ACHN (cell line): ENCODE measurements around the gene OTUD7B.

Source experiments
- DNase-seq: peaks from one replicate; pipeline ENCODE4 v3.0.0-alpha.2; 2015
- in situ Hi-C: cut with HindIII; loops from 2 replicates; pipeline ENCODE4 v1.10.0; 2017; ENCODE audit warnings: low sequenced_read_pairs, low pct_ligation_motif_present, low pct_unique_long_range_greater_than_20kb

The OTUD7B gene

DNA sequence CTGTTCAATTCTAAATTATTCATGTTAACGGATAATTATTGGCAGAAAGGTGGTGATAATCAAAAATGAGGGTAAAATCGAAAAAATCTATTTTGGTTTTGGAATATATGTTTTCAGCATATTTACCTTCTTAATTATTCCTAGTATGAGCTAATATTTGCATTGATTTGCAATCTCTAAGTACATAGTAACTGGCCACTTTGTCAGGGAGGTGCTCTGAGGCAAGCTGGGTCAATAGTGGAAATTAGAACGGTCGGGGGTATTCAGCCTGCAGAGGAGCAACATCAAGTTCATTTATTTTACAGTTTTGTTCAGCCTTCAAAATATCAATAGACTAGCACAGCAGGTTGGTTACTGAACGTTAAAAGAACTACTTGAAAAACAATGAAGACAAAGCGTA lies 1.8 kb downstream of the OTUD7B start:
- in situ Hi-C loops = no loop called here
- DNase-seq = no peak

DNA sequence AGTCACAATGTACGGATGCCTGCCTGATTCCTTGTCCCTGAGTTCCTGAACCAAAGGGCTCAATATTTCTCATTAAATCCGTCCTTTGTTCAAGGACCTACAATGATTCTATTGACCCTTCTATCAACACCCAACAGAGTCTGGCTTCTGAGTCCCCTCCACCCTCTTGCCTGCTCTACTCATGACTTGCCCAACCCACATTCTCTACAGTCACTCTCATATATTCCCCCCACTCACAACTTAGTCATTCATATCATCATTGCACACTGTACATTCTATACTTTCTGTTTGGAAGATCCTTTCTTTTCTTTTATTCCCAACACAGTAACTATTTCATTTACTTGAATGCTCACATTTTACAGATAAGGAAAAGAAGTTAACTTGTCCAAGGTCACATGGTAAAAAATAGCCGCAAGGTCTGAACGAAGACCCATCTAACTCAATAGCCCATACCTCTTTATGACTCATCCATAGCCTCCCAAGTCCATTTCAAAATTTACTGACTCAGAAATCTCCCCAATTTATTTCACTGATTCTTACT lies 3.6 kb downstream of the OTUD7B start:
- DNase-seq = no peak
- in situ Hi-C loops = no loop called here

DNA sequence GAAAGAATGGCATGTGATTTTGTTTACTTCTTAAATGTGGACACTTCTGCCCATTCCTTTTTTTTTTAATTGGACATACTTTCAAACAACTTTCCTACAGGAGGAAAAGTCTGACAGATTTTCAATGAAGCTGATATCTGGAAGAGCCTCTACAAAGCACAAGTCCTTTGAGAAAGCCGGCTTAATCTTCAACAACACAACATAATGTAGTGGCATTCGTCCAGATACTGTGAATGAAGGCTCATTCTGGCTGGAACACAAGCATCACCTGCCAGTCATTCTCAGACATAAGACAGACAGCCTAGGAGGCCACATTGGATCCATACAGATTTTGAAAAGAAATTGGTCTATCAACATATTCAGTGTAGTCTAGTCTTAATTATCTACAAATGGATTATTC lies 4.9 kb downstream of the OTUD7B start:
- in situ Hi-C loops = no loop called here
- DNase-seq = no peak

DNA sequence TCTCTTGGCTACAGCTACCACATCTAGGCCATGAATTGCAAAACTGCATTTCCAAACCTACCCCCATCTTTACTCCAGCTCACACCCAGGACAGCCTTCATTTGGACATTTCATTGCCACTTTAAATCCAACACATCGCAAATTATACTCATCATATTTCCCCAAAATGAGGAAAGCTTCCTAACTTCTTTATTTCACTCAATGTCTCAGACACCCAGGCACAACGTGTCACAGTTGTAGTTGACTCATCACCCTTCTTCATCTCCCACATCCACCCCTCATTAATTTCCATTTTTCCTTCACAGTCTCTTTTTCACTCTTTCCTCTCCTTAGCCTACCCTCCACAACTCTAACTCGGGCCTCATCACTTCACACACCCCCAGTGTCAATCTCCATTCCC lies 6.7 kb downstream of the OTUD7B start:
- DNase-seq = no peak
- in situ Hi-C loops = no loop called here

DNA sequence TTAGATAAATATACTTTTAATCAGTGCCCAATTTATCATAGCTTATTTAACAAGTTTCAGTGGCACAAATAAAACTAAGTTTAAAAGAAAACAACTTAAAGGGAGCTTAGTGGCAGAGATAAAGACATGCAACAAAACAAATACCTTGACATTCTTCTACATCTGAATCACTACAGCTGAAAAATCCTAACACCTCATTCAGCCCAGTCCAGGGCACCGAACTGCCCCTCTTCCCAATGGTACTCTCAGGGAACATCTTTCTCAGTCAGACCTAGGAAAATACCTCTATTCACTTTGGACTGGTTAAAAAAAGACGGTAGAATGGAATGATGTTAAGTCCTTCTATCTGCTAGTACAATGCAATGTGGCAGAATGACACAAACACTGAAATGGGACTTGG lies 8.3 kb downstream of the OTUD7B start:
- no peak for DNase-seq
- in situ Hi-C loops = no loop called here

DNA sequence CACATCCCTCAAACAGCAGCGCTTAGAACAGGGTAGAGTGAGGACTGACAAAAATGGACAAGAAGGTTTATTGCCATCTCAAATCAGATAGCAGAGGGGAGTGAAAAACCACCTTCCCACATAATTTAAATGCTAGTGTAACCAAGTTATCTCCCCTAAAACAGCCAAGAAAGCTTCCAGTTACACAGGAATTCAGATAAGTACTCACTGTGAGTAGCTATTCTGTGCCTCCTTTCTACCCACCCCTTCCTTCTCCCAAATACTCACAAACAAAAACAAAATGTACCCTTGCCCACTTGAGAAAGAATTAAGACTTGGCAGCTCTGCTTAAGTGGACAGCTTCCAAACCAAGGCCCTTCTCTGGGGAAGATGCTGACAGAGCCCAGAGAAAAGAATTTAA lies 9.1 kb downstream of the OTUD7B start:
- in situ Hi-C loops = no loop called here
- no peak for DNase-seq

DNA sequence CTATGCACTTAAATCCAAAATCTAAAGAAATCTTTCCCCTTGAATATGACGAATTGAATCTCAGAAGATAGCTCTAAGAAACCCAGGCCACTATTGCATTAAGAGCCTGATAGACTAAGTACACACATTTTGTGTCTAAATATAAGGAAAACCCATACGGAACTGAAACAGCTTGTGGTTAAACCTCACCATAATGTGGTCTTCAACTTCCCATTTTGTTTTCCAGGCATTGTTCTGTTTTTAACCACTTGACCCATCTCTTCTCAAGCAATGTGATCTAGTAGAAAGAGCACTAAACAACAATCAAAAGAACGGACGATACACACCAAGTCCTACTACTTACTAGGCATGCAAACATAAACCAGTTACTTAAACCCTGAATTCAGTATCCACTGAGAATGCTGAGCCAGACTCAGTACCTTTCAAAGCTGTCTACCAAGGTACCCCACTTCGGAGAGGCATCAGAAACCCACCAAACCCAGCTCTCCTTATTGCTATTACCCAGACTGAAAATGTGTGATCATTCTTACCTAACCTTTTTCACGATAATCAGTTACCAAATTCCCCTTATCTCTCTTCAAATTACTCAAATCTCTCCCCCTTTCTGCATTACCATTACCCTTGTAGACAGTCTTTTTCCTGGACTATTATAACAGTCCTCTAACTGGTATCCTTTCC lies 12.8 kb downstream of the OTUD7B start:
- DNase-seq = no peak
- in situ Hi-C loops = no loop called here

DNA sequence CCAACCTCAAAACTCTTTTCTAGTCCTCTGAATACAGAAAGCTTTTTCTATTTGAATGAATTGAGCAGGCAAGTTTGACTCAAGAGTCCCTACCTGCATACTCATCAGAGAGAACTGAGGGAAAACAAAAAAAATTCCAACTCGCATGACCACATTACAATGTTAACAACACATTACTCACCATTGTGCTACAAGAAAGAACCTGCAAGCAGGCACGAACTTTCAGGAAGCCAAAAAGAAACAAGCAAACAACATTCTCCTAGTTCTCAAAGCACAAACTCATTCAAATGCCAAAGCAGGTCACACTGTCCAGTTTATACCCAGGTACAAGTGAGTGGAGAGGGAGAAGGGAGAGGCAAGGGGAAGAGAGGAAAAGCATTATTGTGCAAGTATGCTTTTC lies 14.6 kb downstream of the OTUD7B start:
- DNase-seq = no peak
- in situ Hi-C loops = no loop called here

DNA sequence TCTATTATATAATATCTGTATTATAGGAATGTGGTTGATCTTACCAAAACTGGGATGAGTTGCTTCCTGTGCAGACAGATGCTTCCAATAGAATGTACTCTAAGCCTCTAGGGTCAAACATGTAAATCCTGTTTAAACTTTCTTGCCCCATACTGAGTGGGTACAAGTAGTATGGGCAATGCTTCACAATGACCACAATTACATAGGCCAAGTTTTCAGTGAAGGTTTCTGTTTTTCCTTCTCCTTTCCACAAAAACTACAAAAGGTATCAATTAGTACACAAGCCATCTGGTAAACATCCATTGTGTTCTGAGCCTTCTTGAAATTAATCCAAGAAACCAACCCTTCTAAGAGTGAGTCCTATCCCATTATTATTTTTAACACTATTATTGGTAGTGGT lies 16.8 kb downstream of the OTUD7B start:
- DNase-seq = no peak
- in situ Hi-C loops = no loop called here

DNA sequence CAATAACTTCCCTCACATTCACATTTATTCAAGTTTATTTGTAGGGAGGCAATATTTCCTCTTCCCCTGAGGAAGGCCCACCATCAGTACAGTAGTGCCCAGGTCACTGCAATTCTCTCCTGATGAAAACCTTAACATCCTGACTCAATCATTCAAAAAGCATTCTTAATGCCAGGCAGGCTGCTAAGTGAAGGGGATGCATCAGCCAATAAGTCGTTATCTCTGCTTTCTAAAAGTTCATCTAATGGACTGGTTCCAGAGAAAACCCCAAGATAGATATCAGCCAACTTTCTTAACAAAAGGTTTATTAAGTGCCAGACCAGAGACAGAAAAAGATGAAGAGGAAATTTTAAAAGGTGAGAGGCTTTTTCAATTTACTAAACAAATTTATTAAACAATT lies 17.3 kb downstream of the OTUD7B start:
- in situ Hi-C loops = no loop called here
- DNase-seq = no peak

DNA sequence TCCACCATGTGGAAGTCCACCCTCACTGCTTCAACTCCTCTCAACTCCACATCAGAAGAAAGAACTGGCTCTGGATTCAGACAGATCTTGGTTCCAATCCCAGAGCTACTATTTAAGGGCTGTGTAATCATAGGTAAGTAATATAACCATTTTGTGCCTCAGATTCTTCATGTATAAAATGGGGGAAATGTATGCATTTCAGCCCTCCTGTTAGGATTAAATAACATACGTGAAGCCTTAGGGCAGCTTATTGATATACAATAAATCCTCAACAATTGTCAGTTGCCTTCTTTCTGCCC lies 23.3 kb downstream of the OTUD7B start:
- DNase-seq = no peak
- in situ Hi-C loops = no loop called here

DNA sequence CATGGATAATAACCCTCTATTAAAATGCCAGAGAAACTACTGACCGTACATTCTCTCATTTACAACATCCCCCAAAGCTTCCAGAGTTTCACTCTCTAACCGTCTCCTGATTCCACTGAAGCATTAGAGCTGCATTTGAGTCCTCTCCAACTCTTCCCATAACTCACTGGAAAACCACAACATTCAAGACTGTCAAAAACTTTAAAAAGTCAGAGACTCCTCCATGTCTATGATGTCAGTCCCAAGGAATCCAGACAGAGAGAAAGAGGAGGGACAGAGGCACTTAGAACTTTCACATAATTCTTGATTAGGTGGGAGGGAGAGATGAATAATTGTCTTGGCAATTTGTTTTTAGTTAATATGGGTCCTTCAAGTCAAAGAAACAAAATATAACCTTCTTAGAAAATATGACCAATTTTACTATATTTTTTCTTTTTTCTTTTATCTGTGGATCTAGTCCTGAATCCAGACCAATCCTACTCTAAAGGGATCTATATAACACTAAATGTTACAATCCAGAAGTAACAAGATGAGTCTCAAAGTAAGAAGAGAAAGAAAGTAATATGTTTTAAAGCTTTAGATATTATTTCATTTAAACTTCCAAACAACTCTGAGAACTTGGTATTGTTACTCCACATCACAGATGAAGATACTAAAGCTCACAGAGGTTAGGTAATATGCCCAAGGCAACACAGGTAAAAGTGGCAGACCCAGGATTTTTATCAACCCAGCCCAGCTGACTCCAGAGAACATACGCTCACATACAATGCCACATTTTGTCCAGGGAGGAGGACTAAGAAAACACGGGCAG lies 23.8 kb downstream of the OTUD7B start:
- DNase-seq = peak; percentile 83

DNA sequence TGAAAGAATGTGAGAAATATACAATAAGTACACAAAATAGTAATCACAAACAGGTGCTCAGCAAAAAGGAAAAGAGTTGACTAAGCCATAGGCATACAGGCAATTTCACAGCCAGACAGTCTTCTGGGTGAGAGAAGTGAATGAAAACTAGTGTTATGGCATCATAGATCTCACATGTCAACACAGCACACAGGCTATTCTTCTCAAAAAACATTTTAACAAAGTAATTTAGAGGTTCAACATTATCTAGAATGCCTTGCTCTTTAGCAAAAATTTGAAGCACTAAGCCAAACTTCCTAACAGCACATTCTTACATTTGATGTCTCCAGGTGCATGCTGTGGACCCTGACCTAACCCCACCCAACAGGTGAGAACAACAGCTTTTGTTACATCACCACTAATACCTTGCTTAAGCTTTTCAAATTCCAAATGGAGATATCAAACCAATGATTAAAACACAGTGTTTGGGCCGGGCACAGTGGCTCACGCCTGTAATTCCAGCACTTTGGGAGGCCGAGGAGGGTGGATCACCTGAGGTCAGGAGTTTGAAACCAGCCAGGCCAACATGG lies 30.5 kb downstream of the OTUD7B start:
- DNase-seq = no peak
- in situ Hi-C loops = no loop called here

More for the DNA sequence above, 23.8 kb downstream of the OTUD7B start:
- in situ Hi-C loops = no loop called here

DNA sequence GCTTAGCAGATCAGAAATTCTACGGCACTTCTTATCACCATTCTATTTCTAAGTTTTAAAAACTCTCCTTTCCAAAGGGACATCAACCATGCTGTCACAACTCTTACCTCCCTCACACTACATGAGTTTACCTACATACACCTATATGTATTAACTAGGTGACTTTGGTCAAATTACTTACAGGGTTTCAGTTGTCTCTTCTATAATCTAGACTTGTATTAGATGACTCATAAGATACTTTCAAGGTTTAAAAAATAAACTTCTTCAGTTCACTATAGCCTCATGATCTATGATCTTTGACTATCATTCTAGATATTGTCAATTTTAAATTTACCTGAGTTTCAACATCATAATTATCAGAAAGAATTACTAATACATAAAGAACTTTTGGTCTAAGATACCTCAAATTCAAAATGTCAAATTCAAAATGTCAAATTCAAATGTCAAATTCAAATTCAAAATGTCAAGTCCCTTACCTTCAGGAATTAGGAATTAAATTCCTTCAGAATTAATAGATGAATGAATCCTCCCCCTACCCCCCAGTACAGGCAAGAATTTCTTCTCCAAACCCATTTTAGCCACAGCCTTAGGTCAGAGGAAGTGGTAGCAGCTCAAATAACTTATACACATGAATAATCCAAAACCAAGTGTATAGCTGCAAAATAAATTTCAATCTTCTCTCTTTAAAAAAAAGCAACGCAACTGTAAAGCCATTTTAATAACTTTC lies 31.1 kb downstream of the OTUD7B start:
- in situ Hi-C loops = no loop called here

DNA sequence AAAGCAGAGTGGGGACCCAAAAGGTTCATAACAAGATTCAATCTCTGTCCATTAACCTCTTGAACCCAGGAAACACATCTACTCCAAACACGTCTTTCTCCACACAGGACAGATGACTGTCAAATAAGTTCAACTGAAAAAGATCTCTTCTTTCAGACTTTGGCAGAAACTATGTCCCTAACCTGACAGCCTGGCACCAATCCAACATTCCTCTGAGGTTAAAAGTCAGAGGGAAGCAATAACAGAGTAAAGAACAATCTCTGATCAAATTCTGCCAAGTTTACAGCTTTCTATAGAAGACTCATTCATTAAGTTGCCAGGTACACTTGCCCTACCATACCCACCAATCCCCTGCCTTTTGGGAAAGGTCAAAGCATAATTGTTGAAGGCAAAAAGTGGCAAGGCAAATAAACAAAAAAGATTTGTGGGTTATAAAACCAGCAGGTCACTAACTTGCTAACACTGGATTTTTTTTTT lies 31.9 kb downstream of the OTUD7B start:
- peak; percentile 43 for DNase-seq
- in situ Hi-C loops = no loop called here

More for the DNA sequence above, 31.1 kb downstream of the OTUD7B start:
- no peak for DNase-seq

DNA sequence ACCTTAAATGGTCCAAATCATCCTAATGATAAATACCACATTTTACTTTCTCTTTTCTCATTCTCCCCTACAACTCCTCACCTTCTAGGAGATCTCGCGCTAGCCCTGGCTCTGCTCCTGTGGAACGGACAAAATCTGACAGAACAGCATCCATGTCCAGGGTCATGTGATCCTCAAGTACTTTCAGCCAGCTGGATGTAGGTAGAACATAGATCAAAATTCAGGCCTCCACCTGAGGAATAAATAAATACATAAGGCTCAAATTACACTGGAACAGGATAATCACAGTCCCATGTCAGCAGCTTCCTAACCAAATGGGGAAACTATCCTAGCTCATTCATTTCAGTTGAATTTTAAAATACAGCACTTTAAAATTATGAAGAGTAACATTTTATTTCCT lies 33.2 kb downstream of the OTUD7B start:
- no peak for DNase-seq
- in situ Hi-C loops = no loop called here

DNA sequence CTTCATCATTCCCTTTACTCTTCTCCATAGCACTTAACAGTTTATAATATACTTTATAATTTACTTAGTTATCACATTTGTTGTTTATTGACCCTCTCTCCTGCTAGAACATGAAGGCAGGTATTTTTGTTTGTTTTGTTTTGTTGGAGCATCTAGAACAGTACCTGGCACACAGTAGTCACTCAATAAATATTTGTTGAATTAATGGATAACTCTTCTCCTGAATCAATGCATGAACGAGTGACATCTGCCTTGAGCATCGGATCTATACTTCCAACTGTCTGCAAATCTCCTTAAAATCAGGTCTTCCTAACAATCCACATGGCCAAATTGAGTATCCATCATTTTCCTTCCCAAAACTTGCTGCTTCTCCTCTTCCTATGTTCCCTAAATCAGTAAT lies 38.0 kb downstream of the OTUD7B start:
- DNase-seq = no peak
- in situ Hi-C loops = no loop called here

DNA sequence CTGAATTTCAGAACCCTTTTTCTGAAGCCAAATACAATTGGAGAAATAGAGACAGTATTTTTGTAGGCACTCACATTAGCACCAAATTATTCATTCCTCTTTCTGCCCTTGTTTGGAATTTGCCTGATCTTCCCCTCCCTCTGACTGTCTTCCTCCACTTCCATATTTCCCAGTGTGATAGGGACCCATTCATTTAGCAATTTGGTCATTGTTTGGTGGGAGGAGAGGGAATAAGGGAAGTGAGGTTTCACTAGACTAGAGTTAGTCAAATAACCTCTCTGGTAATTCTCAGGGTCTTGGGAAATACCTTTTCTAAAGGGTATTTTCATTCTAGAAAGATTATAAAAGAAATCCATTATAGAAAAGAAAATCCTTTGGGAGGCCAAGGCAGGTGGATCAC lies 42.9 kb downstream of the OTUD7B start:
- in situ Hi-C loops = loop anchor here (10.0 kb wide), 1 partner anchor 97 kb away; the partner anchor contains the start of gene VPS45

DNA sequence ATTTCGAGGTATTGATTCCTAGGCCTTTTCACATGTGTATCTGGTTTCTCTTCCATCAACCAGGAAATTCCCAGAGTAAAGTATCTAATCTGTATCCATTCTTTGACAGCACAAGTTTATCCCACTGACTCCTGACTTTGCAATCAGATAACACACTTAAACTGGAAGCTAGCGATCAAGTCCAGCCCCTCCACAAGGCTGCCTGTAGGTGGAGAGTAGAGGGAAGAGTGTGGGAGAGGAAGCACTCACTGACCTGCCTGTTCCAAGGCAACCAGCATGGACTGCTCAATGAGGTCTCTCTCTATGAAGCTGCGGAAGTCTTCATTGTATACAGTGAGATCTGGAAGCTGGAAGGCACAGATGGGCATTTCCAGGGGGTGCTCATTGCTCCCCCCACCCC lies 43.5 kb downstream of the OTUD7B start:
- DNase-seq = no peak
- in situ Hi-C loops = loop anchor here (10.0 kb wide), 1 partner anchor 98 kb away; the partner anchor contains the start of gene VPS45

More for the DNA sequence above, 42.9 kb downstream of the OTUD7B start:
- DNase-seq = no peak
